Skeletal muscle cell (primary cell): Measurements from ENCODE around the gene FOXN1.
A peak's percentile ranks its signal among the peaks of the same experiment; 100 is the strongest.
"Not testable (repeated sequence)": the region's sequence is repeated elsewhere in the genome, so short reads cannot be mapped to it uniquely, and the experiment has no call there.

Source experiments
- DNase-seq: peaks from one replicate; pipeline ENCODE4 v3.0.0-alpha.2; 2010; ENCODE audit warnings: low read depth
- H3K4me3 ChIP-seq: 2 replicates; pipeline ENCODE4 v1.5.1; 2011; ENCODE audit warnings: low read depth, mild to moderate bottlenecking, control low read depth, low read length, moderate library complexity

The FOXN1 gene

GRCh38 chr17:28563475-28563874 lies 57.3 kb downstream of the FOXN1 start:
- H3K4me3 ChIP-seq = no peak overlapping the region
- DNase-seq = no peak

- H3K4me3 ChIP-seq = no peak overlapping the region
- no peak for DNase-seq
Observed at GRCh38 chr17:28567604-28568003, 61.5 kb downstream of the FOXN1 start.

- H3K4me3 ChIP-seq = no peak overlapping the region
- no peak for DNase-seq
Observed at GRCh38 chr17:28569446-28569845, 63.3 kb downstream of the FOXN1 start.

GRCh38 chr17:28570716-28571360 lies 64.7 kb downstream of the FOXN1 start:
- no peak for DNase-seq
- H3K4me3 ChIP-seq = peak overlapping the region; percentile 70

- peak; percentile 62 for DNase-seq
- H3K4me3 ChIP-seq = peak within 1 kb of the TSS; percentile 70
Observed at GRCh38 chr17:28571361-28572122, 65.4 kb downstream of the FOXN1 start, which contains the start of gene PIGS. Gene PIGS (minus strand): TSS chr17:28571524. CDS start chr17:28571496, 28 bp downstream.

GRCh38 chr17:28572259-28573039 lies 66.3 kb downstream of the FOXN1 start:
- H3K4me3 ChIP-seq = no peak overlapping the region
- no peak for DNase-seq

GRCh38 chr17:28573040-28573380 lies 66.9 kb downstream of the FOXN1 start:
- DNase-seq = no peak
- no peak overlapping the region for H3K4me3 ChIP-seq

GRCh38 chr17:28573521-28573920 lies 67.4 kb downstream of the FOXN1 start:
- no peak overlapping the region for H3K4me3 ChIP-seq
- no peak for DNase-seq

GRCh38 chr17:28573966-28574480 lies 67.9 kb downstream of the FOXN1 start:
- DNase-seq = no peak
- no peak overlapping the region for H3K4me3 ChIP-seq

GRCh38 chr17:28574526-28574925 lies 68.4 kb downstream of the FOXN1 start:
- H3K4me3 ChIP-seq = no peak overlapping the region
- DNase-seq = no peak

- H3K4me3 ChIP-seq = no peak overlapping the region
Observed at GRCh38 chr17:28575126-28575795, 69.1 kb downstream of the FOXN1 start.

GRCh38 chr17:28576016-28576415 lies 69.9 kb downstream of the FOXN1 start:
- H3K4me3 ChIP-seq = peak overlapping the region; percentile 36
- DNase-seq = not testable (repeated sequence)

More at GRCh38 chr17:28575126-28575795, 69.1 kb downstream of the FOXN1 start:
- DNase-seq = no peak

- H3K4me3 ChIP-seq = peak within 1 kb of the TSS; percentile 49
- DNase-seq = peak; percentile 79
Observed at GRCh38 chr17:28576758-28577465, 70.8 kb downstream of the FOXN1 start, which contains the start of gene ALDOC. Gene ALDOC (minus strand): TSS chr17:28576895. CDS start chr17:28575532, 1,363 bp downstream.

GRCh38 chr17:28577466-28577824 lies 71.3 kb downstream of the FOXN1 start:
- H3K4me3 ChIP-seq = no peak overlapping the region
- DNase-seq = no peak

GRCh38 chr17:28578246-28579195 lies 72.4 kb downstream of the FOXN1 start:
- no peak for DNase-seq
- no peak overlapping the region for H3K4me3 ChIP-seq

- DNase-seq = no peak
- H3K4me3 ChIP-seq = no peak overlapping the region
Observed at GRCh38 chr17:28579526-28579925, 73.4 kb downstream of the FOXN1 start.

- no peak overlapping the region for H3K4me3 ChIP-seq
- no peak for DNase-seq
Observed at GRCh38 chr17:28580959-28581358, 74.8 kb downstream of the FOXN1 start.

GRCh38 chr17:28582513-28582912 lies 76.4 kb downstream of the FOXN1 start:
- no peak overlapping the region for H3K4me3 ChIP-seq
- no peak for DNase-seq
